MM.1S (cell line): ENCODE data around the gene CD34.

ENCODE experiments used
- CTCF ChIP-seq: fragments of 300-600 bp; sonication (generic); IDR thresholded peaks from 2 replicates; pipeline ENCODE4 v1.5.1; 2016; ENCODE audit warnings: antibody characterized with exemption, low read length, mixed read lengths
- EZH2 ChIP-seq: fragments of 300-600 bp; sonication (generic); optimal IDR thresholded peaks from 2 replicates; pipeline ENCODE3; 2017; ENCODE audit warnings: low read depth, mild to moderate bottlenecking, antibody characterized with exemption, low read length, mixed read lengths
- EZH2phosphoT487 ChIP-seq: fragments of 300-600 bp; sonication (generic); IDR thresholded peaks from 2 replicates; pipeline ENCODE4 v1.6.1; 2018; ENCODE audit warnings: antibody characterized with exemption, low read length

GRCh38 chr1:207875532-207875931 is 35.4 kb downstream of the CD34 start:
- TF ChIP-seq EZH2phosphoT487 (no peak), CTCF (no peak), EZH2 (no peak)
